Rectal smooth muscle tissue (tissue), 1 donor: ENCODE measurements around the gene ADAMTS12.

Experiments
- H3K27ac ChIP-seq: one replicate; pipeline ENCODE4 v1.7.0; 2013; ENCODE audit warnings: low read depth, low read length, inconsistent platforms
- H3K27me3 ChIP-seq: one replicate; pipeline ENCODE4 v1.7.0; 2013; ENCODE audit warnings: low read length; ENCODE audit not compliant: control insufficient read depth, insufficient read depth
- H3K36me3 ChIP-seq: one replicate; pipeline ENCODE4 v1.7.0; 2013; ENCODE audit warnings: low read length; ENCODE audit not compliant: control insufficient read depth, insufficient read depth
- H3K4me1 ChIP-seq: one replicate; pipeline ENCODE4 v1.7.0; 2013; ENCODE audit warnings: low read length; ENCODE audit not compliant: control insufficient read depth, insufficient read depth
- H3K4me3 ChIP-seq: one replicate; pipeline ENCODE4 v1.7.0; 2013; ENCODE audit warnings: low read length
- H3K9ac ChIP-seq: one replicate; pipeline ENCODE4 v1.7.0; 2013; ENCODE audit warnings: low read length

Gene ADAMTS12

DNA sequence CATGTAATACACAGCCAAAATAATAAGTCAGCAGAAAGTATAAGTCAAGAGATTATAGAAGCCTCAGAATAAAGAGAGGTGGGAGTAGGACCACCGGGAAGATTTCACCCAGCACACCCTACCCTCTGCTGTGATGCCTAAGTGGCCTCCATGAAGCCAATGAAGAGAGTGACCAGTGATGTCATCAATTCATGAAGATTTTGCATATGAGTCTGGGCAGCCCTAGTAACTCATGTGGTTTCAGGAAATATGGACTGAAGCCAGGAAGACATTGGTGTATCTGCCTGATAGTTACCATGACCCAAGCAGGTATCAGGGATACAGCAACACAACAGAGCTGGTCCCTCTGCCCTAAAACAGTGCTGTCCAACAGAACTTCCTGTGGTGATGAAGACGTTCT is 135.3 kb downstream of the ADAMTS12 start:
- Histone ChIP-seq H3K4me1 (no peaks in the 10 kb centered on the region), H3K27me3 (no peaks in the 10 kb centered on the region), H3K36me3 (no peaks in the 10 kb centered on the region)

DNA sequence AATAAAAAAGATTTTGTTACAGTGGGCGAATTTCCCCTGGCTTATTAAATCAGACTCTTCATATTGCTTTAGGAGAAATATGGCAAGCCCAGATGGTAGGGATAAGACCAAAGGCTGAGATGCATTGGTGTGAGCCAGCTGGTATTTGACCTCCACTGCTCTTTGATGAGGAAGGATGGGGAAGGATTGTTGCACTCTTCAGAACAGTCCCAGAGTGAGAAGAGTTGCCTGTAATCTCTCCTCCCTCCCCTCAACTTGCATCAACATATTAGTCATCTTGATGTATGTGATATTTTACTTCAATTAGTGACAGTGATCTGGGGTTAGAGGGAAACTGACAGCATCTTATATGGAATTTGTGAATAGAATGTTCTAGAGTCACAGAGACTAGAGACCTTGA is 136.6 kb downstream of the ADAMTS12 start:
- Histone ChIP-seq H3K4me3 (no peak overlapping the region), H3K27ac (no peak overlapping the region)

More for the DNA sequence above, 135.3 kb downstream of the ADAMTS12 start:
- Histone ChIP-seq H3K27ac (no peak overlapping the region), H3K9ac (no peak overlapping the region), H3K4me3 (no peak overlapping the region)

DNA sequence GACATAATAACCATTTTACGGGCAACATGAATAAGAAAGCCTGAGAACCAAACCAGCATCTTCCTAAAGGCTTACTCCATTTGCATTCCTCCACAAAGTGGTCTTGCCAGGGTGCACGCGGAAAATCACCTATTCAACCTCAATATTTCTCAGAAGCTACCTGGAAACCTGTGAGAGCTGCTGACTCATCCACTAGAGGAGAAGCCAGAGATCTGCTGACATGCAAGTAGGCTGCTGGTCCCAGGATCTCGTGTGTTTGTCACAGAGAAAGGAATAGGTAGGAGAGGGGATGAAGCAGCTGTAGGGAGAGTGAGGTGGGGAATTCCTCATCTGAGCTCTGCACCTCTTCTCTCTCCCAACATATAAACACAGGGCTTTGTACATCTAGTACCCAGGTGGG is 138.1 kb downstream of the ADAMTS12 start:
- H3K27ac ChIP-seq = no peak overlapping the region
- H3K9ac ChIP-seq = no peak overlapping the region
- no peaks in the 10 kb centered on the region for H3K4me1 ChIP-seq
- H3K27me3 ChIP-seq = no peaks in the 10 kb centered on the region
- H3K36me3 ChIP-seq = no peaks in the 10 kb centered on the region
- no peak overlapping the region for H3K4me3 ChIP-seq

More for the DNA sequence above, 136.6 kb downstream of the ADAMTS12 start:
- no peak overlapping the region for H3K9ac ChIP-seq
- no peaks in the 10 kb centered on the region for H3K36me3 ChIP-seq
- no peaks in the 10 kb centered on the region for H3K4me1 ChIP-seq
- H3K27me3 ChIP-seq = no peaks in the 10 kb centered on the region

DNA sequence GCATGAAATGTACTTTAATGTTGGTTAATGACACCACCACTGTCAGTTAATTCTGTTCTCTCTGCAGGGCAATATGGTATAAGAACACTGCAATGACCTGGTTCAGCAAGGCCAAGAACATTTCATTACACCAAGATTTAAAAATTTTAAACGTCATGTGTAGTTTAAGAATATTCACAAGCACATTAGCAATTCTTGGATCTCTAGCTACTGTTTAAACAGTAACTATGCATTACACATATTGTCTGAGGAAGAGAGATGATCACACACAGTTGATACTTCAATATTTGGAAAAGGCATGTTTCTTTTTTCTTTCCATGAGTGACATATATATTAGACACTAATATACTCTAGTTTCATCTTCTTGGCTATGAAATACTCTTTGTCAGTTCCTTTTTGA is 143.0 kb downstream of the ADAMTS12 start:
- Histone ChIP-seq H3K9ac (no peak overlapping the region), H3K4me1 (no peaks in the 10 kb centered on the region), H3K4me3 (no peak overlapping the region), H3K27ac (no peak overlapping the region), H3K27me3 (no peaks in the 10 kb centered on the region), H3K36me3 (no peaks in the 10 kb centered on the region)

- H3K27ac ChIP-seq = no peak overlapping the region
- H3K9ac ChIP-seq = no peak overlapping the region
- H3K4me3 ChIP-seq = no peak overlapping the region
- H3K4me1 ChIP-seq = no peaks in the 10 kb centered on the region
- no peaks in the 10 kb centered on the region for H3K36me3 ChIP-seq
- no peaks in the 10 kb centered on the region for H3K27me3 ChIP-seq
Measured at GRCh38 chr5:33745101-33745770, 146.6 kb downstream of the ADAMTS12 start.

DNA sequence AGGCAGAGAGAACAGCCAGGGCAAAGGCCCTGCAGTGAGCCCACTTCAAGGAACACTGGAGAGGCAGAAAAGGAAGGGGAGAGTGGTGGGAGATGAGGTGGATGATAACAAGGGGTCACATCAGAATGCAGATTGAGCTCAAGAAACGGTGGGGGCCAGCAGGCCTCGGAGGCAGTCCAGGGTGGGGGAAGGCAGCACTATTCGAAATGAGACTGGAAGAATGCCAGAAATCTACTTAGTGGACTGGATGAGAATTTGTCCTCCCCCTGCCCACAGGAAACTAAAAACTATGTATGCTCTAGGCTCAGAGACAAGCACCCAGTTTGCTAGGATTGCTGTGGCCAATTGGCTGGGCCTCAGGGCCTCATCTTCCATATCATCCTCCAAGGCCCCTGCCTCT is 148.7 kb downstream of the ADAMTS12 start:
- no peaks in the 10 kb centered on the region for H3K36me3 ChIP-seq
- H3K4me1 ChIP-seq = no peaks in the 10 kb centered on the region
- no peaks in the 10 kb centered on the region for H3K27me3 ChIP-seq
- no peak overlapping the region for H3K27ac ChIP-seq
- H3K4me3 ChIP-seq = no peak overlapping the region
- no peak overlapping the region for H3K9ac ChIP-seq

- H3K36me3 ChIP-seq = no peaks in the 10 kb centered on the region
- H3K4me3 ChIP-seq = no peak overlapping the region
- no peak overlapping the region for H3K9ac ChIP-seq
- H3K27ac ChIP-seq = no peak overlapping the region
- no peaks in the 10 kb centered on the region for H3K4me1 ChIP-seq
- H3K27me3 ChIP-seq = no peaks in the 10 kb centered on the region
Measured at GRCh38 chr5:33742181-33742580, 149.6 kb downstream of the ADAMTS12 start.

DNA sequence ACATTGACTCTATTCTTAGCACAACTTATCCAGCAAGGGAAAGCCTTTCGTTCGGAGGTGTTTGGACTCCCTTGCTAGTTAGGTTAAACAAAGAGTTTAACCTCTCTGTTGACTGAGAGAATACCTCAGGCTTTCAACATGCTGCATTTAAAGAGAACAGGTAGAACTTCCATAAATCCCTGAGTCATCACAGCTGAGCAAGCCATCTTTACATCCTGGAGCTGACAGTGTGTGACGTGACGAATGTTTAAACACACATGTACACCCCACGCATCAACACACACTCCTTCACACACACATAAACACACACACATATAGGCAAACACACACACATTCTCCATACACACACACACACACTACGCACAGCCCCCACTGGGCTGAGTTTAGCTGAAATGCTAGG is 152.8 kb downstream of the ADAMTS12 start:
- H3K4me3 ChIP-seq = no peak overlapping the region
- no peak overlapping the region for H3K9ac ChIP-seq
- no peak overlapping the region for H3K27ac ChIP-seq
- H3K4me1 ChIP-seq = peaks cover 2% of the 10 kb centered on the region
- no peaks in the 10 kb centered on the region for H3K36me3 ChIP-seq
- no peaks in the 10 kb centered on the region for H3K27me3 ChIP-seq

DNA sequence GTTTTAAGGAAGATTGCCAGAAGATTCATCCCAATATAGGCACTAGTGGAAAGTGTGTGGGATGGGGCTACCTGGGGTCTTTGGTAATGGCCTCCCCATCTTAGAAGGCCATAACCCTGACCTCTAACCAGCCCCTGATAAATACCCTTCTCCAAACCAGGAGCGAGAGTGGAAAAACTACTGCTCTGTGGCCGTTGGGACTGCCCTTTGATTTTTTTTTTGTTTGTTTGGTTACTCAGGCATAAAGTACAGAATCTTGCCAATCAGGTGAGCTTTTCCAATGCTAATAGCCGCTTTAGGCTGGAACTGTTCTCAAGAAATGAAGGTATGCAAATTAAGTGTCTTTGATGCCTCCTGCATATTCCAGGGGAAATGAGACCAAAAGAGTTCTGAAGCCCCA is 153.7 kb downstream of the ADAMTS12 start:
- no peak overlapping the region for H3K27ac ChIP-seq
- H3K36me3 ChIP-seq = no peaks in the 10 kb centered on the region
- H3K4me1 ChIP-seq = peaks cover 2% of the 10 kb centered on the region
- no peaks in the 10 kb centered on the region for H3K27me3 ChIP-seq
- no peak overlapping the region for H3K4me3 ChIP-seq
- no peak overlapping the region for H3K9ac ChIP-seq

DNA sequence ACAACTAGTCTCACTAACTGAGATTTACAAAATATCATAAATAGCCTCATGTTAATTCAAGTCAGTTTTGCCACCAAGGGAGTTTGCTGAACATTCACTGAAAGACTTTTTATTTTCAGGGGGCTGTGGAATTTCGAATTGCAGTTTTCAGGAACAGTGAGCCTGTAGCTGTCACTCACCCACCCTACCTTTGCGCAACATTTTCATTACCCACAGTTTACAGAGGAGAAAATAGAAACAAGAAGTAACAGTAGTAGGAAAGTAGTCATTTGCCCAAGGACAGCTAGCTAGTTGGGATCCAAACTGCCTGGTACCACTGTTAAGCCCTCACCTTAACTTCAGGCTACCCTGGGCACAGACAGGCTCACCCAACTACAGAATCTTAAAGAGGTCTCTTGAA is 154.1 kb downstream of the ADAMTS12 start:
- Histone ChIP-seq H3K4me3 (no peak overlapping the region), H3K27ac (no peak overlapping the region), H3K36me3 (no peaks in the 10 kb centered on the region), H3K4me1 (peaks cover 2% of the 10 kb centered on the region), H3K27me3 (no peaks in the 10 kb centered on the region), H3K9ac (no peak overlapping the region)

- peaks cover 2% of the 10 kb centered on the region for H3K4me1 ChIP-seq
- no peaks in the 10 kb centered on the region for H3K27me3 ChIP-seq
- no peak overlapping the region for H3K9ac ChIP-seq
- no peak overlapping the region for H3K4me3 ChIP-seq
- no peaks in the 10 kb centered on the region for H3K36me3 ChIP-seq
- H3K27ac ChIP-seq = no peak overlapping the region
Measured at GRCh38 chr5:33737284-33737683, 154.5 kb downstream of the ADAMTS12 start.

- no peaks in the 10 kb centered on the region for H3K36me3 ChIP-seq
- H3K4me1 ChIP-seq = peaks cover 2% of the 10 kb centered on the region
- no peaks in the 10 kb centered on the region for H3K27me3 ChIP-seq
- H3K4me3 ChIP-seq = no peak overlapping the region
- H3K9ac ChIP-seq = no peak overlapping the region
- no peak overlapping the region for H3K27ac ChIP-seq
Measured at GRCh38 chr5:33736510-33736909, 155.3 kb downstream of the ADAMTS12 start.

DNA sequence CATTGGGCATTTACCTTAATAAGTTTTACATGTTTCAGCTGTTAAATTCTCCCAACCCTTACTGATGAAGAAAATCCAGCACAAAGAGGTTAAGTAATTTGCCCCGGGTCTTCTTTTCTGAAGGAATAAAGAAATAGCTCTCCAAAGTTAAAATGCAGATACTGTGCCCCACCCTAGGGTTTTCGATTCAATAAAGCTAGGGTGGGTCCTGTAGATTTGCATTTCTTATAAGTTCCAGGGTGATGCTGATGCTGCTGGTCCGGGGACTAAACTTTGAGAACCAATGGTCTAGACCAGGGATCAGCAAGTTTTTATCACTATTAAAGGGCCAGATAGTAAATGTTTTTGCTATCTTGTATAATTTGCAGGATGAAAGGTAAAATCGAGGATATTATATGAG is 156.7 kb downstream of the ADAMTS12 start:
- Histone ChIP-seq H3K36me3 (no peaks in the 10 kb centered on the region), H3K4me3 (no peak overlapping the region), H3K27ac (no peak overlapping the region), H3K9ac (no peak overlapping the region), H3K4me1 (peaks cover 2% of the 10 kb centered on the region), H3K27me3 (no peaks in the 10 kb centered on the region)
